Heart left ventricle (tissue), 13 donors: ENCODE measurements around the gene TRIM31.

Experiments
- POLR2A ChIP-seq, 2 donors: fragments of 450-650 bp; IDR thresholded peaks; one replicate each; pipeline ENCODE4 v1.6.1; 2017; ENCODE audit warnings: antibody characterized with exemption in 2 of 2, mild to moderate bottlenecking in 2 of 2, moderate library complexity in 2 of 2
- TF ChIP-seq, protein P1 (sequence below), 12 donors: fragments of 200-600 bp; sonication (generic) in 4 of 12; IDR thresholded peaks; one replicate each; pipeline versions ENCODE4 v1.5.0 to v1.8.0; 2018 to 2022; ENCODE audit warnings: antibody characterized with exemption in 12 of 12, mild to moderate bottlenecking in 5 of 12
- donor health status: ischemic (EF 13 %, LVEDD 7.1; RV severe dilation, severe dysfunction).
- donor health status: DM: no; HTN: yes; CAD: no.
- donor health status: DM: no; HTN: no; CAD: no.
- donor health status: ischemic (EF 25% LVEDD 6.9; RV normal size, moderate dysfunction).
- donor health status: ischemic (EF 25% LVEDD 5.7; RV mildly dilated, moderate dysfunction).
- donor health status: ischemic (EF 35%, LVEDD 5.7; RV mildly dilated, moderate dysfunction).
- donor health status: nonischemic (EF 11% LVEDD 7.7; RV severe dilation, severe dysfunction).
- donor health status: DM: yes; HTN: yes; CAD: no.
- donor health status: PGD.
- donor health status: ischemic (EF 29% LVEDD 5.4; RV normal size, mild dysfunction).
- donor health status: nonischemic (EF 23%, LVEDD 6.1; RV moderate dilation, normal function).

DNA sequence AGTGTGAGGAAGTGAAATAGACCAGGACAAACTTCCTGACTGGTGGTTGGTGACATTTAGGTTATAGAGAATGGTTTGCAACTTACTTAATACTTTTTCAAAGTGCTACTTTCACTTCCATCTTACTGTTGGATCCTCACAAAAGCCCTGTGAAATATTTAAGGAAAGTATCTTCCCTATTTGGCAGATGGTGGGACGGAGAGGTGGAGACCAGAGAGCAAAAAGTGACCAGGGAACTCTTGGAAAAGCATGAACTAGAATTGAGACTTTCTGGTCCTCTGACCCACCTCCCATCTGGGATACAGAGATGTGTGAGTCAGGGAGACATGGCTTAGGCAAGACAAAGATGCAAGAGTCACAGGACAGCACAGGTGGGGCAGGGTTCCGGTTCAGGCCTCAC, 45.1 kb upstream of the TRIM31 start:
- TF ChIP-seq, protein P1, sequence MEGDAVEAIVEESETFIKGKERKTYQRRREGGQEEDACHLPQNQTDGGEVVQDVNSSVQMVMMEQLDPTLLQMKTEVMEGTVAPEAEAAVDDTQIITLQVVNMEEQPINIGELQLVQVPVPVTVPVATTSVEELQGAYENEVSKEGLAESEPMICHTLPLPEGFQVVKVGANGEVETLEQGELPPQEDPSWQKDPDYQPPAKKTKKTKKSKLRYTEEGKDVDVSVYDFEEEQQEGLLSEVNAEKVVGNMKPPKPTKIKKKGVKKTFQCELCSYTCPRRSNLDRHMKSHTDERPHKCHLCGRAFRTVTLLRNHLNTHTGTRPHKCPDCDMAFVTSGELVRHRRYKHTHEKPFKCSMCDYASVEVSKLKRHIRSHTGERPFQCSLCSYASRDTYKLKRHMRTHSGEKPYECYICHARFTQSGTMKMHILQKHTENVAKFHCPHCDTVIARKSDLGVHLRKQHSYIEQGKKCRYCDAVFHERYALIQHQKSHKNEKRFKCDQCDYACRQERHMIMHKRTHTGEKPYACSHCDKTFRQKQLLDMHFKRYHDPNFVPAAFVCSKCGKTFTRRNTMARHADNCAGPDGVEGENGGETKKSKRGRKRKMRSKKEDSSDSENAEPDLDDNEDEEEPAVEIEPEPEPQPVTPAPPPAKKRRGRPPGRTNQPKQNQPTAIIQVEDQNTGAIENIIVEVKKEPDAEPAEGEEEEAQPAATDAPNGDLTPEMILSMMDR (IDR thresholded peaks at IDR 0.05): no peak
- TF ChIP-seq POLR2A (IDR thresholded peaks at IDR 0.05): no peak
